Mucosa of descending colon (tissue), 3 donors: ENCODE data around the gene POLR3A. TPM values are rescaled to one million over a fixed set of nuclear protein-coding genes. Genes with fewer than 3 reads are reported as not detected.
"Not testable (repeated sequence)": the region's sequence is repeated elsewhere in the genome, so short reads cannot be mapped to it uniquely, and the experiment has no call there.

ENCODE experiments used
- ATAC-seq: fragments of 200-7000 bp; cut with Tn5 transposase; one replicate; pipeline ENCODE4 v1.9.1; 2020; ENCODE audit warnings: mild to moderate bottlenecking, moderate library complexity
- DNase-seq, 3 donors: peaks; one replicate each; pipeline ENCODE4 v3.0.0-alpha.2; 2020
- H3K36me3 ChIP-seq: fragments of 200-600 bp; one replicate; pipeline ENCODE4 v1.8.0; 2021; ENCODE audit warnings: low read depth, mild to moderate bottlenecking
- H3K4me1 ChIP-seq: fragments of 200-600 bp; one replicate; pipeline ENCODE4 v1.8.0; 2021; ENCODE audit warnings: low read depth, mild to moderate bottlenecking
- H3K4me3 ChIP-seq: fragments of 200-600 bp; one replicate; pipeline ENCODE4 v1.8.0; 2021; ENCODE audit warnings: mild to moderate bottlenecking
- H3K9me3 ChIP-seq: fragments of 200-600 bp; one replicate; pipeline ENCODE4 v1.8.0; 2021; ENCODE audit warnings: mild to moderate bottlenecking
- CTCF ChIP-seq: fragments of 200-600 bp; IDR thresholded peaks from one replicate; pipeline ENCODE4 v1.8.0; 2022; ENCODE audit warnings: antibody characterized with exemption, mild to moderate bottlenecking
- intact Hi-C, 2 donors: fragments of 100-400 bp; cut with DNase I in 1 of 2; cut with micrococcal nuclease in 1 of 2; formaldehyde crosslinking; loops; one replicate each; pipeline versions ENCODE4 v1.11.0 to v1.11.1; 2022; cut with DNase I, micrococcal nuclease
- total RNA-seq, 3 donors: library from RNA; stranded (reverse); fragmentation: NEBNext Ultra II Directional in 2 of 3; extraction: Animal tissue kit (Norgen Biotek cat#: 25700) in 2 of 3; gene quantifications; one replicate each; pipeline versions ENCODE4 v1.2.1 to v1.2.4, GENCODE V29; 2021 to 2023
- donor health status: DM: no; HTN: no; CAD: no; lungs with moderate emphysema.
- donor health status: DM: no; HTN: no; CAD: no.
- donor health status: DM: no; HTN: yes; CAD: no.

Gene POLR3A
- total RNA-seq, 3 donors from 2014 or later, result 13.9 to 14.1 (median 14.1) TPM

GRCh38 chr10:78065611-78066010 is 36.3 kb upstream of the POLR3A start:
- peaks cover 5% of the 10 kb centered on the region for H3K4me1 ChIP-seq
- no peak overlapping the region for H3K4me3 ChIP-seq
- H3K36me3 ChIP-seq, result no peaks in the 10 kb centered on the region
- TF ChIP-seq CTCF, result no peak
- DNase-seq (no peak), ATAC-seq (no peak)
- H3K9me3 ChIP-seq, result no peaks in the 10 kb centered on the region
- intact Hi-C loops, result no loop called here

GRCh38 chr10:78064919-78065318 is 35.6 kb upstream of the POLR3A start:
- H3K4me1 ChIP-seq, intact Hi-C loops, ATAC-seq: not testable (repeated sequence)

GRCh38 chr10:78063236-78063635 is 33.9 kb upstream of the POLR3A start:
- ATAC-seq, result peak; percentile 11
- intact Hi-C loops, result no loop called here
- Histone ChIP-seq H3K4me3 (no peak overlapping the region), H3K4me1 (peaks cover 5% of the 10 kb centered on the region), H3K36me3 (no peaks in the 10 kb centered on the region), H3K9me3 (no peaks in the 10 kb centered on the region)
- TF ChIP-seq CTCF, result no peak
- DNase-seq, result no peak

More at GRCh38 chr10:78064919-78065318, 35.6 kb upstream of the POLR3A start:
- H3K36me3 ChIP-seq, DNase-seq, H3K9me3 ChIP-seq, H3K4me3 ChIP-seq: not testable (repeated sequence)

- Histone ChIP-seq H3K9me3 (no peaks in the 10 kb centered on the region), H3K4me3 (no peak overlapping the region), H3K36me3 (no peaks in the 10 kb centered on the region), H3K4me1 (peaks cover 5% of the 10 kb centered on the region)
- DNase-seq (no peak), ATAC-seq (no peak)
- TF ChIP-seq CTCF, result no peak
- intact Hi-C loops, result no loop called here
Measured at GRCh38 chr10:78062296-78062695, 33.0 kb upstream of the POLR3A start.

- Histone ChIP-seq H3K4me3 (no peak overlapping the region), H3K9me3 (no peaks in the 10 kb centered on the region), H3K4me1 (no peaks in the 10 kb centered on the region), H3K36me3 (no peaks in the 10 kb centered on the region)
- ATAC-seq (no peak), DNase-seq (no peak)
- intact Hi-C loops, result no loop called here
- no peak for TF ChIP-seq CTCF
Measured at GRCh38 chr10:78059906-78060702, 30.8 kb upstream of the POLR3A start.

- no peak for TF ChIP-seq CTCF
- H3K4me3 ChIP-seq, result no peak overlapping the region
- DNase-seq, result no peak
- intact Hi-C loops, result no loop called here
- H3K4me1 ChIP-seq, result no peaks in the 10 kb centered on the region
- H3K9me3 ChIP-seq, result no peaks in the 10 kb centered on the region
- no peak for ATAC-seq
- H3K36me3 ChIP-seq, result no peaks in the 10 kb centered on the region
Measured at GRCh38 chr10:78058562-78058961, 29.2 kb upstream of the POLR3A start.
